Measurements from ENCODE around the gene SYNDIG1. TPM values are rescaled to one million over a fixed set of nuclear protein-coding genes. Genes with fewer than 3 reads are reported as not detected.
A peak's percentile ranks its signal among the peaks of the same experiment; 100 is the strongest.

The SYNDIG1 gene
- polyA plus RNA-seq, 1 of the 3 experiments (the other 2 are of a cell fraction), result not detected

- Histone ChIP-seq H3K4me2 (no peak overlapping the region), H3K27me3 (ENCODE audit: insufficient read depth) (no peaks in the 10 kb centered on the region), H4K20me1 (ENCODE audit: insufficient read depth) (no peaks in the 10 kb centered on the region), H3K9me2 (no peaks in the 10 kb centered on the region), H3K9me3 (peaks cover 6% of the 10 kb centered on the region; the same call in 1 of the 2 replicates), H3K9ac (no peak overlapping the region), H3F3A (replicated peaks; ENCODE audit: insufficient read depth) (no peaks in the 10 kb centered on the region), H3K4me3 (ENCODE audit: low read depth in 2 of 2, low read length in 1 of 2) (no peak overlapping the region), H3K36me3 (replicated peaks in 1 of 2; ENCODE audit: control insufficient read depth in 1 of 2, insufficient read depth in 2 of 2, low read length in 1 of 2) (no peaks in the 10 kb centered on the region), H3K79me2 (ENCODE audit: insufficient read depth) (no peaks in the 10 kb centered on the region), H2AFZ (ENCODE audit: low read depth) (no peak overlapping the region), H3K4me1 (ENCODE audit: control insufficient read depth in 1 of 2, insufficient read depth in 2 of 2, low read depth in 1 of 2, low read length in 1 of 2) (no peaks in the 10 kb centered on the region), H3K27ac (ENCODE audit: low read depth in 2 of 2, low read length in 1 of 2) (no peak overlapping the region)
- ChIA-PET CTCF (no interaction called here), POLR2A (no interaction called here)
- no peak for TF ChIP-seq USF1 (IDR thresholded peaks at IDR 0.05; ENCODE audit: borderline replicate concordance, low read depth)
- TF ChIP-seq RFX5 (IDR thresholded peaks at IDR 0.05; ENCODE audit: low read length), result no peak
- TF ChIP-seq CTCF (IDR thresholded peaks at IDR 0.05), result no peak
- no peak for TF ChIP-seq ELF1 (IDR thresholded peaks at IDR 0.05)
- no peak for TF ChIP-seq EZH2phosphoT487 (IDR thresholded peaks at IDR 0.05; ENCODE audit: borderline replicate concordance, low read depth)
- no peak for TF ChIP-seq FOXM1 (IDR thresholded peaks at IDR 0.05; ENCODE audit: low read depth)
- no peak for TF ChIP-seq MEF2A (IDR thresholded peaks at IDR 0.05; ENCODE audit: borderline replicate concordance, low read depth)
- no peak for TF ChIP-seq MXI1 (IDR thresholded peaks at IDR 0.05; ENCODE audit: low read depth, low read length)
- no peak for TF ChIP-seq IRF3 (IDR thresholded peaks at IDR 0.05; ENCODE audit: low read depth, low read length)
- WGBS (ENCODE audit: low lambda C conversion rate), result 18% methylated on average over 1 of the region's 1 CpG
- no peak for DNase-seq
Measured at GRCh38 chr20:24690408-24690807, 221.0 kb downstream of the SYNDIG1 start.

GRCh38 chr20:24691901-24692351 is 222.5 kb downstream of the SYNDIG1 start:
- H2AFZ ChIP-seq (ENCODE audit: low read depth), result no peak overlapping the region
- TF ChIP-seq TAF1 (IDR thresholded peaks at IDR 0.05; ENCODE audit: borderline replicate concordance, low read depth, low read length) (no peak), SIN3A (IDR thresholded peaks at IDR 0.05; ENCODE audit: borderline replicate concordance, low read depth, low read length) (no peak), IRF3 (IDR thresholded peaks at IDR 0.05; ENCODE audit: low read depth, low read length) (no peak), ZBTB33 (IDR thresholded peaks at IDR 0.05; ENCODE audit: borderline replicate concordance, low read depth) (no peak), ELF1 (IDR thresholded peaks at IDR 0.05) (no peak), EP300 (IDR thresholded peaks at IDR 0.05; ENCODE audit: borderline replicate concordance in 1 of 2, low read depth in 1 of 2, low read length in 1 of 2) (no peak), USF2 (IDR thresholded peaks at IDR 0.05; ENCODE audit: borderline replicate concordance, low read depth, low read length) (no peak), JUND (IDR thresholded peaks at IDR 0.05) (no peak), RFX5 (IDR thresholded peaks at IDR 0.05; ENCODE audit: low read length) (no peak), MAX (IDR thresholded peaks at IDR 0.05; ENCODE audit: low read depth) (no peak), USF1 (IDR thresholded peaks at IDR 0.05; ENCODE audit: borderline replicate concordance, low read depth) (no peak), GATA2 (CRISPR knock-in tag; IDR thresholded peaks at IDR 0.05) (no peak), RAD21 (IDR thresholded peaks at IDR 0.05; ENCODE audit: low read length) (no peak)

More at GRCh38 chr20:24691901-24692351, 222.5 kb downstream of the SYNDIG1 start:
- no peaks in the 10 kb centered on the region for H3K4me1 ChIP-seq (ENCODE audit: control insufficient read depth in 1 of 2, insufficient read depth in 2 of 2, low read depth in 1 of 2, low read length in 1 of 2)
- H3K9ac ChIP-seq, result no peak overlapping the region
- H3K9me3 ChIP-seq, result peaks cover 6% of the 10 kb centered on the region; the same call in 1 of the 2 replicates
- no peak overlapping the region for H3K4me2 ChIP-seq
- H3K27me3 ChIP-seq (ENCODE audit: insufficient read depth), result no peaks in the 10 kb centered on the region
- no peaks in the 10 kb centered on the region for H3K79me2 ChIP-seq (ENCODE audit: insufficient read depth)
- no peaks in the 10 kb centered on the region for H3K9me2 ChIP-seq
- CTCF ChIA-PET, result no interaction called here
- 62% methylated on average over 4 of the region's 4 CpGs for WGBS (ENCODE audit: low lambda C conversion rate)
- DNase-seq, result peak; percentile 1
- POLR2A ChIA-PET, result no interaction called here
- H3F3A ChIP-seq (replicated peaks; ENCODE audit: insufficient read depth), result no peaks in the 10 kb centered on the region
- no peaks in the 10 kb centered on the region for H4K20me1 ChIP-seq (ENCODE audit: insufficient read depth)
- no peak overlapping the region for H3K27ac ChIP-seq (ENCODE audit: low read depth in 2 of 2, low read length in 1 of 2)
- no peak overlapping the region for H3K4me3 ChIP-seq (ENCODE audit: low read depth in 2 of 2, low read length in 1 of 2)
- H3K36me3 ChIP-seq (replicated peaks in 1 of 2; ENCODE audit: control insufficient read depth in 1 of 2, insufficient read depth in 2 of 2, low read length in 1 of 2), result no peaks in the 10 kb centered on the region

Measured in SK-N-SH (cell line).